Stomach (tissue), 4 donors: ENCODE measurements around the gene TMEM178B.

Experiments used
- POLR2A ChIP-seq, 4 donors: fragments of 450-650 bp; IDR thresholded peaks; one replicate each; pipeline ENCODE4 v1.6.1; 2016; ENCODE audit warnings: antibody characterized with exemption in 4 of 4, control low read depth in 2 of 4, mild to moderate bottlenecking in 1 of 4, moderate library complexity in 1 of 4
- TF ChIP-seq, protein P1 (sequence below), 7 experiments: fragments of 450-650 bp in 4 of 7; fragments of 200-600 bp in 3 of 7; sonication (generic) in 3 of 7; IDR thresholded peaks; one replicate each; pipeline ENCODE4 v1.5.1; 2016 to 2019; ENCODE audit warnings: antibody characterized with exemption in 7 of 7, control low read depth in 2 of 7, mild to moderate bottlenecking in 1 of 7

DNA sequence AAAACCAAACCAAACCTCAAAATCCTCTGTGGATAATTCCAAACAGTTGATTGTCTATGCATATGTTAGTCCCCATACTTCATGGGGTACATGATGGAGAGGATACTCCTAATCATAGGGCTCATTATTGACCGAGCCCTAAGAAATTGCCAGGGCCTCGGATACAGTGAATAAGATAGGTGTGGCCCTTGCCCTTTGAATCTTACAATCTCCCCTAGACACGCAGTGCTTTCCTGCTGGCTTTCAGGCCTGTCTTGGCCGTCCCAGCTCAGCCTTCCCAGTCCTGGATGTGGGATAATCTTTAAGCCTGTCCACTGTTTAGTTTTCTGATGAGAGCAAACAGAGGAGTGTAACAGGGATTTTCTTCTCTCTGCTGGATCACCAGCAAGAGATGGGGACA lies 161.8 kb downstream of the TMEM178B start:
- TF ChIP-seq, protein P1, sequence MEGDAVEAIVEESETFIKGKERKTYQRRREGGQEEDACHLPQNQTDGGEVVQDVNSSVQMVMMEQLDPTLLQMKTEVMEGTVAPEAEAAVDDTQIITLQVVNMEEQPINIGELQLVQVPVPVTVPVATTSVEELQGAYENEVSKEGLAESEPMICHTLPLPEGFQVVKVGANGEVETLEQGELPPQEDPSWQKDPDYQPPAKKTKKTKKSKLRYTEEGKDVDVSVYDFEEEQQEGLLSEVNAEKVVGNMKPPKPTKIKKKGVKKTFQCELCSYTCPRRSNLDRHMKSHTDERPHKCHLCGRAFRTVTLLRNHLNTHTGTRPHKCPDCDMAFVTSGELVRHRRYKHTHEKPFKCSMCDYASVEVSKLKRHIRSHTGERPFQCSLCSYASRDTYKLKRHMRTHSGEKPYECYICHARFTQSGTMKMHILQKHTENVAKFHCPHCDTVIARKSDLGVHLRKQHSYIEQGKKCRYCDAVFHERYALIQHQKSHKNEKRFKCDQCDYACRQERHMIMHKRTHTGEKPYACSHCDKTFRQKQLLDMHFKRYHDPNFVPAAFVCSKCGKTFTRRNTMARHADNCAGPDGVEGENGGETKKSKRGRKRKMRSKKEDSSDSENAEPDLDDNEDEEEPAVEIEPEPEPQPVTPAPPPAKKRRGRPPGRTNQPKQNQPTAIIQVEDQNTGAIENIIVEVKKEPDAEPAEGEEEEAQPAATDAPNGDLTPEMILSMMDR (IDR thresholded peaks at IDR 0.05), result no peak
- TF ChIP-seq POLR2A (IDR thresholded peaks at IDR 0.05), result no peak
